Peyer's patch (tissue), 4 donors: Measurements from ENCODE around the gene CYTH2. TPM values are rescaled to one million over a fixed set of nuclear protein-coding genes. Genes with fewer than 3 reads are reported as not detected.
A peak's percentile ranks its signal among the peaks of the same experiment; 100 is the strongest.

ENCODE experiments used
- DNase-seq, 3 donors: peaks; one replicate each; pipeline ENCODE4 v3.0.0-alpha.2; 2017 to 2019
- H3K27ac ChIP-seq, 4 donors: fragments of 200-600 bp; sonication (generic); one replicate each; pipeline ENCODE4 v1.5.1; 2016 to 2019
- H3K27me3 ChIP-seq, 2 donors: fragments of 200-600 bp; sonication (generic); one replicate each; pipeline ENCODE4 v1.5.1; 2019
- H3K36me3 ChIP-seq, 3 donors: fragments of 200-600 bp; sonication (generic); one replicate each; pipeline ENCODE4 v1.5.1; 2016 to 2019
- H3K4me1 ChIP-seq, 4 donors: fragments of 200-600 bp; sonication (generic); one replicate each; pipeline ENCODE4 v1.5.1; 2016 to 2019
- H3K4me3 ChIP-seq, 4 donors: fragments of 200-600 bp; sonication (generic); 1 replicate in 3 of 4; 2 replicates in 1 of 4; pipeline ENCODE4 v1.5.1; 2016 to 2019; ENCODE audit warnings: mild to moderate bottlenecking in 1 of 4
- H3K9me3 ChIP-seq, 4 donors: fragments of 200-600 bp; sonication (generic); one replicate each; pipeline ENCODE4 v1.5.1; 2016 to 2019; ENCODE audit warnings: mild to moderate bottlenecking in 1 of 4
- POLR2A ChIP-seq, 2 donors: fragments of 450-650 bp; IDR thresholded peaks; one replicate each; pipeline ENCODE4 v1.5.1; 2017; ENCODE audit warnings: antibody characterized with exemption in 2 of 2, mild to moderate bottlenecking in 2 of 2, moderate library complexity in 2 of 2
- total RNA-seq, 4 donors: library from RNA; depleted of rRNA; stranded (reverse); fragments of >200 nt; gene quantifications; one replicate each; pipeline ENCODE4 v1.1.0, GENCODE V29; 2016
- TF ChIP-seq, protein P1 (sequence below), 6 experiments: fragments of 450-650 bp in 4 of 6; fragments of 200-600 bp in 2 of 6; sonication (generic) in 1 of 6; IDR thresholded peaks; one replicate each; pipeline ENCODE4 v1.5.1; 2017 to 2019; ENCODE audit warnings: antibody characterized with exemption in 6 of 6, mild to moderate bottlenecking in 3 of 6, moderate library complexity in 1 of 6

The CYTH2 gene
- total RNA-seq, 4 donors from 2014 or later: 64.5 to 160 (median 76.9) TPM

DNA sequence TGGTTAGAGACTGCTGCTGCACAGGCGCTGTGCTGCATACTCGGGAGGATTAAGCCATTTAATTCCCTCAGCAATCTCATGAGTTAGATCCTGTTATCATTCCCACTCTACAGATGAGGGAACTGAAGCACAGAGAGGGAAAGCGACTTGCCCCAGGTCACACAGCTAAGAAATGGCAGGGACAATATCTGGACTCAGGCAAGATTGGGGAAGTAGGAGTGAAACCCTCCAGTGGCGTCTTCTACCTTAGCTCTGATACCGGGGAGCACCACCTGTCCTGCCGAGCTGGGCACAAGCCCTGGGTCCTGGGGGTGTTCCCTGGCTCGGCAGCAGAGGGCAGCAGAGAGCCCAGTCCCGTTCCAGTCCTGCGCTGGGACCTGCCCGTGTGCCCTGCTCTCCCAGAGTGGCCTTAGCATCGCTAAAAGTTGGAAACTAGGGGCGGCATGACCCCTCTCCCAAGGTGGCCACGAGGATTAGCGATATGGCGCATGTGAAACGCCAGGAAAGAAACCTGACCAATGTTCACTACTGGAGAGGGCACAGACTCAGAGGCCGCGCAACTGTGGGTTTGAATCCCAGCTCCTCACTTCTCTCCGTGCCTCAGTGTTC is 20.5 kb downstream of the CYTH2 start:
- Histone ChIP-seq H3K27me3 (no peaks in the 10 kb centered on the region), H3K4me1 (peaks cover 7 to 49% (median 13%) of the 10 kb centered on the region in 4 donors), H3K4me3 (no peak overlapping the region), H3K27ac (no peak overlapping the region), H3K36me3 (no peaks in the 10 kb centered on the region), H3K9me3 (peaks cover 0 to 7% (median 0%) of the 10 kb centered on the region in 4 donors)
- DNase-seq: peak; percentile 73 to 91 (median 89)
- no peak for TF ChIP-seq POLR2A (IDR thresholded peaks at IDR 0.05)
- TF ChIP-seq, protein P1, sequence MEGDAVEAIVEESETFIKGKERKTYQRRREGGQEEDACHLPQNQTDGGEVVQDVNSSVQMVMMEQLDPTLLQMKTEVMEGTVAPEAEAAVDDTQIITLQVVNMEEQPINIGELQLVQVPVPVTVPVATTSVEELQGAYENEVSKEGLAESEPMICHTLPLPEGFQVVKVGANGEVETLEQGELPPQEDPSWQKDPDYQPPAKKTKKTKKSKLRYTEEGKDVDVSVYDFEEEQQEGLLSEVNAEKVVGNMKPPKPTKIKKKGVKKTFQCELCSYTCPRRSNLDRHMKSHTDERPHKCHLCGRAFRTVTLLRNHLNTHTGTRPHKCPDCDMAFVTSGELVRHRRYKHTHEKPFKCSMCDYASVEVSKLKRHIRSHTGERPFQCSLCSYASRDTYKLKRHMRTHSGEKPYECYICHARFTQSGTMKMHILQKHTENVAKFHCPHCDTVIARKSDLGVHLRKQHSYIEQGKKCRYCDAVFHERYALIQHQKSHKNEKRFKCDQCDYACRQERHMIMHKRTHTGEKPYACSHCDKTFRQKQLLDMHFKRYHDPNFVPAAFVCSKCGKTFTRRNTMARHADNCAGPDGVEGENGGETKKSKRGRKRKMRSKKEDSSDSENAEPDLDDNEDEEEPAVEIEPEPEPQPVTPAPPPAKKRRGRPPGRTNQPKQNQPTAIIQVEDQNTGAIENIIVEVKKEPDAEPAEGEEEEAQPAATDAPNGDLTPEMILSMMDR (IDR thresholded peaks at IDR 0.05): peak; percentile 83 to 97 (median 92)

DNA sequence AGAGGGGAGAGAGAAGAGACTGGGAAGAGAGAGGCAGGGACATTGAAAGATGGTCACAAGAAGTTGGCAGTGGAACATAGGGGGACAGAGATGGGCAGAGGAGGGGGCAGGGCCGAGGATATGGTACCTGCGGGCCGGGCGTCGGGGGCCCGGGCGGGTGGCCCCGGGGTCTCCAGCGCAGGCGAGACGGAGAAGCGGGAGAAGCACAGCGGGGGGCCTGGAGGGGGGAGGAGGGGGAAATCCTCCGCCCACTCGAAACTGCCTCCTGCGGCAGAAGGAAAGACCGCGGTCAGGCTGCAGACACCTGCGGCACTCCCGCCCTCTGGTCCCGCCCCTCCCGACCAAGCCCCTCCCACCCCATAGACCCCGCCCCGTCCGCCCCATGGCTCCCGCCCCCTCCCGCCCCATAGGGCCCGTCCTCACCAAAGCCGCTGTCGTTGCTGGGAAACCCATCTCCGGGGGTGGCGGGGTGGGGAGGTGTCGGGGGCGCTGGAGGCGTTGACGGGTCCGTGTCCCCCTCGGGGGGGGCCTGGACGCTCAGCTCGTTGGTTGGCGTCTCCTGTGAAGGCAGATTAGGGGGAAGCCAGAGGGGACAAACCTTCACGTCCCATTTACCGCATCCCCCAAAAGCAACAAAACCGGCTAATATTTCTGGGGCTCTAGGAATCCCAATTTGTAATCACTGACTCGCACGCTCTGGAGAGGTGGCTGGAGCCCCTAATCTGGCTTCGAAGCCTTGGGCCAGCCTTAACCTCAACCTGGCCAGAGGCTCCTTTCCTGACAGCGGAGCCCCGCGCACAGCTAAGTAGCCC is 22.0 kb downstream of the CYTH2 start:
- Histone ChIP-seq H3K27me3 (no peaks in the 10 kb centered on the region), H3K4me3 (peak overlapping the region in 3 of 4 donors; percentile 17 to 32 (median 30)), H3K9me3 (peaks cover 0 to 7% (median 0%) of the 10 kb centered on the region in 4 donors), H3K36me3 (no peaks in the 10 kb centered on the region), H3K4me1 (peaks cover 7 to 62% (median 13%) of the 10 kb centered on the region in 4 donors), H3K27ac (peak overlapping the region in 1 of 4 donors; percentile 38)
- TF ChIP-seq POLR2A (IDR thresholded peaks at IDR 0.05): no peak
- TF ChIP-seq, protein P1 (IDR thresholded peaks at IDR 0.05): no peak
- peak; percentile 56 to 79 (median 76) for DNase-seq

DNA sequence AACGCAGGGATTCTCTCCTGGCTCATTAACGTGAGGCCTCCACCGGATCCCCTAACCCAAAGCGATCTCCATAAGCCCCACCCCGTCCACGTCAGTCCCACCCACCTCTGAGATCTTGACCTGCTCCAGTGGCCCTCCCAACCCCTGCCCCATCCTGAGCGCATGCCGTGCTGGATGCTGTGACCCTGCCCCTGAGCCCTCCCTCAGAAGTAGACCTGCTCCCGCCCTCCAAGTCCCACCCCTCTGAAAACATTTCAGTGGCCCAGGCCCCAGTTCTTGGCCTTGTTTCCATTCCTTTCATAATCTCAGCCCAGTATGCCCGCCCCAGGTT is 22.6 kb downstream of the CYTH2 start:
- Histone ChIP-seq H3K36me3 (no peaks in the 10 kb centered on the region), H3K4me1 (peaks cover 7 to 62% (median 13%) of the 10 kb centered on the region in 4 donors), H3K27ac (no peak overlapping the region), H3K27me3 (no peaks in the 10 kb centered on the region), H3K4me3 (peak overlapping the region in 2 of 4 donors; percentile 30 to 32), H3K9me3 (peaks cover 0 to 7% (median 0%) of the 10 kb centered on the region in 4 donors)
- TF ChIP-seq POLR2A (IDR thresholded peaks at IDR 0.05): no peak
- TF ChIP-seq, protein P1 (IDR thresholded peaks at IDR 0.05): no peak
- DNase-seq: no peak

DNA sequence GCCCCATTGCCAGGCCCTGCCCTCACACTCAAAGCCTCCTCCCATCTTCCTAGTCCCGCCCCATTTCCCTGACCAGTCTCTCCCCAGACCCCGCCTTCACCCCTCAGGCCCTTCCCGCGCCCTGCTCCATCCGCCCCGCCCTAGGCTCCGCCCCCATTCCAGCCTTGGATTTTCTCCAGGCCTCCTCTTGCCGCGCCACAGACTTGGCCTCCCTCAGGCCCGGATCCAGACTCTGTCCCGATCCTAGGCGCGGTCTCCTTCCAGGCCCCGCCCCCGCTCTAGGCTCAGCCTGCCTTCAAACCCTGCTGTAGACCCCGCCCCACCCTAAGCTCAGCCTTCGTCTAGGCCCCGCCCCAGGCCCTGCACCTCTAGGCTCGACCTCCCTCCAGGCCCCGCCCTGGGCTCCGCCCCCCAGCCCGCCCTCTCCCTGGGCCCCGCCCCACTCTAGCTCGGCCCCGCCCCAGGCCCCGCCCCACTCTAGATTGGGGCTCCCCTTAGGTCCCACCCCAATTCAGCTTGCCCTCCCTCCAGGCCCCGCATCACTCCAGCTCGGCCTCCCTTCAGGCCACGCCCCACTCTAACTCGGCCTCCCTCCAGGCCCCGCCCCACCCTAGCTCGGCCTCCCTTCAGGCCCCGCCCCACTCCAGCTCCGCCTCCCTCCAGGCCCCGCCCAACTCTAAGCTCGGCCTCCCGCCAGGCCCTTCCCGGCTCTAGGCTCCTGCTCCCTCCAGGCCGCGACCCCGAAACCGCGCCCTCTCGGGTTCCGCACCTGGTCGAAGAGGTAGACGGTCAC is 24.0 kb downstream of the CYTH2 start:
- DNase-seq: peak; percentile 74 to 99 (median 97)
- H3K4me3 ChIP-seq: peak overlapping the region; percentile 43 to 90 (median 54)
- H3K9me3 ChIP-seq: peaks cover 0 to 7% (median 0%) of the 10 kb centered on the region in 4 donors
- peak; percentile 57 to 76 for TF ChIP-seq POLR2A (IDR thresholded peaks at IDR 0.05)
- TF ChIP-seq, protein P1 (IDR thresholded peaks at IDR 0.05): no peak
- peak overlapping the region in 3 of 4 donors; percentile 59 to 91 (median 79) for H3K27ac ChIP-seq
- no peaks in the 10 kb centered on the region for H3K27me3 ChIP-seq
- H3K36me3 ChIP-seq: no peaks in the 10 kb centered on the region
- H3K4me1 ChIP-seq: peaks cover 7 to 60% (median 17%) of the 10 kb centered on the region in 4 donors

DNA sequence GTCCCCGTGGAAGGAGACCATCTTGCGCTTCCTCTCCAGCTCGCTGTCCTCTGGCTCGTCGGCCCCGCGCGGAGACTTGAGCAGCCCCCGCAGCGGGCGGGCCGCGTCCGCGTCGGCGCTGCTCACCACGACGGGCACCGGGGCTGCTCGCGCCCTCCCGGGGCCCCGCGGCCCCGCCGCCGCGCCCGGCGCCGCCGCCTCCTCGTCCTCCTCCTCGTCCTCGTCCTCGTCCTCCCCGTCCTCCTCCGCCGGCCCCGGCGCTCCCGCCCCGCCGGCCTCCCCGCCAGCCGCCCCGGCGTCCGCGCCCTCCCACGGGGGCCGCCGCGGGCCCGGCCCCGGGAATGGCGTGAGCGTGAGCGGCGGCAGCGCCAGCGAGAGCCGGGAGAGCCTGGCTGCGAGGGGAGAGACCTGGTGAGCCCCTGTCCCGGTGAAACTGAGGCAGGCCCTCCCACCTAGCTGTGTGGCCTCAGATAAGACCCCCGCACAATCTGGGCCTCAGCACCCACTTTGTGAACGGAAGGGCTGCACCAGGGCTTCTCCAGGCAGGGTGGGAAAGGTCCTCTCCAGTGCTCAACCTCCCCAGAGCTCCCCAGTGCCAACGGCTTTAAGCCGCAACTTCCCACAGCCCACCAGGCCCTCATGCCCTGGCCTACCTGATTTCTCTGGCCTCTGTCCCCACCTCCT is 24.7 kb downstream of the CYTH2 start:
- peak overlapping the region; percentile 43 to 90 (median 54) for H3K4me3 ChIP-seq
- H3K4me1 ChIP-seq: peaks cover 7 to 56% (median 17%) of the 10 kb centered on the region in 4 donors
- no peak for DNase-seq
- no peaks in the 10 kb centered on the region for H3K36me3 ChIP-seq
- peak overlapping the region in 3 of 4 donors; percentile 59 to 91 (median 79) for H3K27ac ChIP-seq
- H3K9me3 ChIP-seq: peaks cover 0 to 7% (median 0%) of the 10 kb centered on the region in 4 donors
- no peaks in the 10 kb centered on the region for H3K27me3 ChIP-seq
- TF ChIP-seq, protein P1 (IDR thresholded peaks at IDR 0.05): no peak
- TF ChIP-seq POLR2A (IDR thresholded peaks at IDR 0.05): no peak
